ENCODE measurements around the gene SCMH1.

SCMH1 gene

GRCh38 chr1:41160498-41161110 is 81.5 kb downstream of the SCMH1 start:
- DNase-seq (ENCODE audit: low read depth): no peak
- H3K4me3 ChIP-seq (ENCODE audit: low read length): no peak overlapping the region
- TF ChIP-seq CTCF (IDR thresholded peaks at IDR 0.05; ENCODE audit: insufficient read depth, low read depth, low read length, missing control alignments): no peak

GRCh38 chr1:41158966-41159365 is 83.1 kb downstream of the SCMH1 start:
- no peak for DNase-seq (ENCODE audit: low read depth)
- H3K4me3 ChIP-seq (ENCODE audit: low read length): no peak overlapping the region
- no peak for TF ChIP-seq CTCF (IDR thresholded peaks at IDR 0.05; ENCODE audit: insufficient read depth, low read depth, low read length, missing control alignments)

GRCh38 chr1:41158147-41158875 is 83.8 kb downstream of the SCMH1 start:
- no peak for DNase-seq (ENCODE audit: low read depth)
- no peak overlapping the region for H3K4me3 ChIP-seq (ENCODE audit: low read length)
- TF ChIP-seq CTCF (IDR thresholded peaks at IDR 0.05; ENCODE audit: insufficient read depth, low read depth, low read length, missing control alignments): no peak

- no peak for DNase-seq (ENCODE audit: low read depth)
- H3K4me3 ChIP-seq (ENCODE audit: low read length): no peak overlapping the region
- no peak for TF ChIP-seq CTCF (IDR thresholded peaks at IDR 0.05; ENCODE audit: insufficient read depth, low read depth, low read length, missing control alignments)
Measured at GRCh38 chr1:41155105-41155504, 87.0 kb downstream of the SCMH1 start.

GRCh38 chr1:41153750-41154274 is 88.3 kb downstream of the SCMH1 start:
- DNase-seq (ENCODE audit: low read depth): no peak
- TF ChIP-seq CTCF (IDR thresholded peaks at IDR 0.05; ENCODE audit: insufficient read depth, low read depth, low read length, missing control alignments): no peak
- no peak overlapping the region for H3K4me3 ChIP-seq (ENCODE audit: low read length)

GRCh38 chr1:41152622-41153044 is 89.5 kb downstream of the SCMH1 start:
- H3K4me3 ChIP-seq (ENCODE audit: low read length): no peak overlapping the region
- TF ChIP-seq CTCF (IDR thresholded peaks at IDR 0.05; ENCODE audit: insufficient read depth, low read depth, low read length, missing control alignments): no peak
- DNase-seq (ENCODE audit: low read depth): peak; percentile 88
